ENCODE measurements around the gene ABHD3.

DNA sequence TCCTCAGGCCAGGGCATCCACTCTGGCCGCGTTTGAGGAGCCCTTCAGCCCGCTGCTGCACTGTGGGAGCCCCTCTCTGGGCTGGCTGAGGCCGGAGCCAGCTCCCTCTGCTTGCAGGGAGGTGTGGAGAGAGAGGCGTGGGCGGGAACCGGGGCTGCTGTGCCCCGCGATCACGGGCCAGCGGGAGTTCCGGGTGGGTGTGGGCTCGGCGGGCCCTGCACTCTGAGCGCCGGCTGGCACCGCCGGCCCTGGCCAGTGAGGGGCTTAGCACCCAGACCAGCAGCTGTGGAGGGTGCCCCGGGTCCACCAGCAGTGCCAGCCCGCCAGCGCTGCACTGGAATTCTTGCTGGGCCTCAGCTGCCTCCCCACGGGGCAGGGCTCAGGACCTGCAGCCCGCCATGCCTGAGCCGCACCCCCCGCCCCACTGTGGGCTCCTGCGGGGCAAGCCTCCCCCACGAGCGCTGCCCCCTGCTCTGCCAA, 1.9 kb upstream of the ABHD3 start:
- TF ChIP-seq EZH2 (IDR thresholded peaks at IDR 0.05; ENCODE audit: insufficient read depth, poor library complexity, severe bottlenecking) (no peak), EZH2phosphoT487 (IDR thresholded peaks at IDR 0.05; ENCODE audit: insufficient read depth, low read depth) (no peak)
